HepG2 (cell line): Measurements from ENCODE around the gene UBE2H. TPM values are rescaled to one million over a fixed set of nuclear protein-coding genes. Genes with fewer than 3 reads are reported as not detected.

Source experiments
- ATAC-seq: fragments of 200-7000 bp; cut with Tn5 transposase; 3 replicates; pipeline ENCODE4 v1.9.1; 2020; ENCODE audit warnings: mild to moderate bottlenecking, moderate library complexity
- BruUV-seq: library from RNA; stranded (reverse); fragments of 400-500 nt; replicated peaks from 2 replicates; lab custom pipeline; 2021; lab: Mats Ljungman, UMichigan
- CTCF ChIA-PET: fragments of 300-600 bp; formaldehyde crosslinking; extraction: SDS; loops from one replicate; lab custom pipeline; 2021; ENCODE audit warnings: low total read pairs, inconsistent platforms, low intra/inter-chr PET ratio; lab: Yijun Ruan, JAX
- POLR2A ChIA-PET: fragments of 350-600 bp; sonication (Branson Sonifier 250); formaldehyde crosslinking; loops from one replicate; lab custom pipeline; 2020; ENCODE audit warnings: antibody characterized with exemption, inconsistent platforms; lab: Yijun Ruan, JAX
- DNase-seq: peaks from one replicate; pipeline ENCODE4 v3.0.0-alpha.2; 2015; ENCODE audit warnings: low spot score
- FAIRE-seq: peaks from 3 replicates; lab custom pipeline; 2011; peaks lifted over from hg19 to GRCh38; lab: Jason Lieb, UNC
- H2AFZ ChIP-seq: one replicate; pipeline ENCODE4 v1.6.1; 2011; ENCODE audit warnings: low read length, inconsistent platforms
- H3K27ac ChIP-seq: fragments of 300-600 bp; 3 replicates; pipeline ENCODE4 v1.8.0; 2011; ENCODE audit warnings: mixed run types, mild to moderate bottlenecking, mixed read lengths, low read length, inconsistent platforms; ENCODE audit not compliant: insufficient read depth; ENCODE audit errors: extremely low read length
- H3K27me3 ChIP-seq, 2 experiments: fragments of 200-600 bp in 1 of 2; 2 replicates in 1 of 2; 3 replicates in 1 of 2; pipeline versions ENCODE4 v1.6.0 to v1.8.0; 2011; ENCODE audit warnings: low read length in 2 of 2, mild to moderate bottlenecking in 2 of 2, moderate library complexity in 2 of 2, inconsistent platforms in 1 of 2; ENCODE audit not compliant: insufficient read depth in 2 of 2, control insufficient read depth in 1 of 2
- H3K36me3 ChIP-seq, 2 experiments: fragments of 200-600 bp in 1 of 2; replicated peaks in 1 of 2; 2 replicates in 1 of 2; 3 replicates in 1 of 2; pipeline versions ENCODE4 v1.5.1 to v1.8.0; 2011; ENCODE audit warnings: low read length in 2 of 2, inconsistent platforms in 1 of 2; ENCODE audit not compliant: insufficient read depth in 2 of 2, control insufficient read depth in 1 of 2
- H3K4me1 ChIP-seq: 2 replicates; pipeline ENCODE4 v1.5.1; 2012; ENCODE audit warnings: low read length, inconsistent platforms; ENCODE audit not compliant: insufficient read depth
- H3K4me2 ChIP-seq: 2 replicates; pipeline ENCODE4 v1.6.0; 2011; ENCODE audit warnings: low read depth, low read length, inconsistent platforms
- H3K4me3 ChIP-seq, 3 experiments: fragments of 200-600 bp in 1 of 3; sonication (generic), shearing (Covaris generic) in 1 of 3; replicated peaks in 1 of 3; 2 replicates each; pipeline ENCODE4 v1.5.1; 2011 to 2016; ENCODE audit warnings: low read length in 3 of 3, inconsistent platforms in 2 of 3, low read depth in 2 of 3, mild to moderate bottlenecking in 2 of 3, control low read depth in 1 of 3, mixed read lengths in 1 of 3; ENCODE audit not compliant: insufficient read depth in 1 of 3
- H3K79me2 ChIP-seq: one replicate; pipeline ENCODE4 v1.6.1; 2011; ENCODE audit warnings: low read length, inconsistent platforms; ENCODE audit not compliant: insufficient read depth
- H3K9ac ChIP-seq: 2 replicates; pipeline ENCODE4 v1.6.0; 2011; ENCODE audit warnings: mild to moderate bottlenecking, low read depth, low read length, inconsistent platforms; ENCODE audit not compliant: insufficient read depth
- H3K9me3 ChIP-seq: 2 replicates; pipeline ENCODE4 v1.5.1; 2012; ENCODE audit warnings: mild to moderate bottlenecking, low read length
- H4K20me1 ChIP-seq: 2 replicates; pipeline ENCODE4 v1.6.0; 2011; ENCODE audit warnings: inconsistent platforms, mild to moderate bottlenecking, low read length, moderate library complexity; ENCODE audit not compliant: insufficient read depth
- ARNT ChIP-seq: fragments of 450-650 bp; IDR thresholded peaks from 2 replicates; pipeline ENCODE4 v1.6.1; 2017
- BRCA1 ChIP-seq: sonication (generic); formaldehyde crosslinking; IDR thresholded peaks from 2 replicates; pipeline ENCODE4 v1.4.0; 2020; ENCODE audit warnings: missing genetic modification reagents
- EZH2 ChIP-seq: conservative IDR thresholded peaks from 2 replicates; pipeline ENCODE4 v1.6.1; 2012; ENCODE audit warnings: mild to moderate bottlenecking, low read depth, low read length, moderate library complexity
- HDAC2 ChIP-seq: sonication (generic); formaldehyde crosslinking; IDR thresholded peaks from 2 replicates; pipeline ENCODE4 v1.4.0; 2020; ENCODE audit warnings: missing genetic modification reagents
- NFE2L2 ChIP-seq: fragments of 150-350 bp; IDR thresholded peaks from 2 replicates; pipeline ENCODE4 v1.6.1; 2014; ENCODE audit warnings: low read length
- POGZ ChIP-seq: sonication (generic); formaldehyde crosslinking; IDR thresholded peaks from 2 replicates; pipeline ENCODE4 v1.4.0; 2020; ENCODE audit warnings: mild to moderate bottlenecking, missing genetic modification reagents
- SIN3A ChIP-seq: IDR thresholded peaks from 2 replicates; pipeline ENCODE4 v1.6.1; 2011; ENCODE audit warnings: low read depth, mild to moderate bottlenecking, control low read depth, low read length, borderline replicate concordance
- TOE1 ChIP-seq: sonication (generic); formaldehyde crosslinking; IDR thresholded peaks from 2 replicates; pipeline ENCODE4 v1.4.0; 2020; ENCODE audit warnings: mild to moderate bottlenecking, missing genetic modification reagents
- U2AF1 ChIP-seq: fragments of 200-400 bp; formaldehyde crosslinking; optimal IDR thresholded peaks from 2 replicates; pipeline ENCODE3; 2017; ENCODE audit warnings: mild to moderate bottlenecking, low read depth, low read length
- ZNF263 ChIP-seq: sonication (generic); formaldehyde crosslinking; IDR thresholded peaks from 2 replicates; pipeline ENCODE4 v1.4.0; 2020; ENCODE audit warnings: missing genetic modification reagents
- ZNF558 ChIP-seq: sonication (generic); formaldehyde crosslinking; IDR thresholded peaks from 2 replicates; pipeline ENCODE4 v1.9.0; 2022; ENCODE audit warnings: mild to moderate bottlenecking, missing genetic modification reagents, borderline replicate concordance
- ZNF563 ChIP-seq: sonication (generic); formaldehyde crosslinking; IDR thresholded peaks from 2 replicates; pipeline ENCODE4 v1.8.0; 2022; ENCODE audit warnings: mild to moderate bottlenecking, moderate library complexity, missing genetic modification reagents
- ZNF589 ChIP-seq: sonication (generic); formaldehyde crosslinking; conservative IDR thresholded peaks from 2 replicates; pipeline ENCODE4 v1.8.0; 2022; ENCODE audit warnings: mild to moderate bottlenecking, moderate library complexity, missing genetic modification reagents
- ZNF75D ChIP-seq: sonication (generic); formaldehyde crosslinking; IDR thresholded peaks from 2 replicates; pipeline ENCODE4 v1.8.1; 2023; ENCODE audit warnings: missing genetic modification reagents, mild to moderate bottlenecking, borderline replicate concordance
- ZNF792 ChIP-seq: IDR thresholded peaks from 2 replicates; pipeline ENCODE4 v1.6.1; 2016
- ZNF883 ChIP-seq: sonication (generic); formaldehyde crosslinking; IDR thresholded peaks from 2 replicates; pipeline ENCODE4 v1.5.1; 2020; ENCODE audit warnings: mild to moderate bottlenecking, missing genetic modification reagents; ENCODE audit errors: not compliant biosample characterization
- ZSCAN31 ChIP-seq: sonication (generic); formaldehyde crosslinking; IDR thresholded peaks from 2 replicates; pipeline ENCODE4 v1.5.0; 2020; ENCODE audit warnings: low read depth, mild to moderate bottlenecking, missing genetic modification reagents
- in situ Hi-C: cut with HindIII; loops from 2 replicates; pipeline ENCODE4 v1.10.0; 2017; ENCODE audit warnings: low pct_unique_long_range_greater_than_20kb; ENCODE audit not compliant: extremely low pct_ligation_motif_present
- intact Hi-C: fragments of 100-400 bp; cut with micrococcal nuclease; formaldehyde crosslinking; loops from one replicate; pipeline ENCODE4 v1.10.0; 2022; ENCODE audit not compliant: unreplicated experiment
- polyA plus RNA-seq, 8 experiments: library from polyadenylated mRNA; depleted of rRNA in 3 of 8; stranded (reverse) in 7 of 8; unstranded in 1 of 8; fragments of >200 nt; fragmentation: Illumina TruSeq in 4 of 8; extraction: Trizol in 4 of 8; gene quantifications; 2 replicates each; pipeline versions ENCODE4 v1.2.1 to v1.2.3, GENCODE V29; 2011 to 2016; ENCODE audit warnings: low read depth in 4 of 8, missing spikeins in 1 of 8, mixed read lengths in 1 of 8; ENCODE audit not compliant: insufficient read depth in 1 of 8
- total RNA-seq, 5 experiments: library from RNA; depleted of rRNA; stranded (reverse); fragments of >200 nt; fragmentation: Illumina TruSeq; extraction: Trizol; gene quantifications; 2 replicates each; pipeline ENCODE4 v1.2.3, GENCODE V29; 2016; ENCODE audit warnings: low read depth in 1 of 5
- TF ChIP-seq, protein P1 (sequence below): sonication (generic); formaldehyde crosslinking; IDR thresholded peaks from 2 replicates; pipeline ENCODE4 v1.8.0; 2022; ENCODE audit warnings: missing genetic modification reagents, mild to moderate bottlenecking, moderate library complexity, borderline replicate concordance

The UBE2H gene
- total and polyA plus RNA-seq, 2 of the 13 experiments (the other 11 are each of a cell fraction or from before 2014, with no cell fraction given) = 15.5 to 40.1 TPM

- no peak for TF ChIP-seq ZNF563 (CRISPR knock-in tag)
- TF ChIP-seq U2AF1 = no peak
- no peak for TF ChIP-seq ZSCAN31 (CRISPR knock-in tag)
Observed at GRCh38 chr7:129898502-129899160, 54.1 kb downstream of the UBE2H start (continued).

GRCh38 chr7:129898007-129898406, 54.8 kb downstream of the UBE2H start:
- DNase-seq = no peak
- H3K4me2 ChIP-seq = no peak overlapping the region
- no peak for TF ChIP-seq TOE1 (CRISPR knock-in tag)
- TF ChIP-seq EZH2 = no peak
- no peak for TF ChIP-seq ARNT
- TF ChIP-seq HDAC2 (CRISPR knock-in tag) = no peak
- TF ChIP-seq ZNF589 = no peak
- TF ChIP-seq, protein P1, sequence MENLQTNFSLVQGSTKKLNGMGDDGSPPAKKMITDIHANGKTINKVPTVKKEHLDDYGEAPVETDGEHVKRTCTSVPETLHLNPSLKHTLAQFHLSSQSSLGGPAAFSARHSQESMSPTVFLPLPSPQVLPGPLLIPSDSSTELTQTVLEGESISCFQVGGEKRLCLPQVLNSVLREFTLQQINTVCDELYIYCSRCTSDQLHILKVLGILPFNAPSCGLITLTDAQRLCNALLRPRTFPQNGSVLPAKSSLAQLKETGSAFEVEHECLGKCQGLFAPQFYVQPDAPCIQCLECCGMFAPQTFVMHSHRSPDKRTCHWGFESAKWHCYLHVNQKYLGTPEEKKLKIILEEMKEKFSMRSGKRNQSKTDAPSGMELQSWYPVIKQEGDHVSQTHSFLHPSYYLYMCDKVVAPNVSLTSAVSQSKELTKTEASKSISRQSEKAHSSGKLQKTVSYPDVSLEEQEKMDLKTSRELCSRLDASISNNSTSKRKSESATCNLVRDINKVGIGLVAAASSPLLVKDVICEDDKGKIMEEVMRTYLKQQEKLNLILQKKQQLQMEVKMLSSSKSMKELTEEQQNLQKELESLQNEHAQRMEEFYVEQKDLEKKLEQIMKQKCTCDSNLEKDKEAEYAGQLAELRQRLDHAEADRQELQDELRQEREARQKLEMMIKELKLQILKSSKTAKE (CRISPR knock-in tag) = no peak
- TF ChIP-seq BRCA1 (CRISPR knock-in tag) = no peak
- TF ChIP-seq SIN3A = no peak
- no peak for TF ChIP-seq POGZ (CRISPR knock-in tag)
- no peak for TF ChIP-seq ZNF75D
- no peak for TF ChIP-seq NFE2L2
- no peak for TF ChIP-seq ZNF263 (CRISPR knock-in tag)
- TF ChIP-seq ZNF883 = no peak
- TF ChIP-seq ZNF558 (CRISPR knock-in tag) = no peak
- TF ChIP-seq ZNF792 (CRISPR knock-in tag) = no peak
- TF ChIP-seq, all 625 proteins: peak for 0
- intact Hi-C loops = no loop called here
- Histone ChIP-seq H4K20me1 (peaks cover 31% of the 10 kb centered on the region), H3K36me3 (peaks cover 4 to 17% of the 10 kb centered on the region in 2 experiments), H3K27ac (no peak overlapping the region), H3K9me3 (no peaks in the 10 kb centered on the region), H3K9ac (no peak overlapping the region), H3K27me3 (no peaks in the 10 kb centered on the region), H3K4me3 (no peak overlapping the region), H3K79me2 (peaks cover 5% of the 10 kb centered on the region), H2AFZ (no peak overlapping the region), H3K4me1 (peaks cover 6% of the 10 kb centered on the region)
- POLR2A ChIA-PET = no interaction called here
- ATAC-seq (no peak), FAIRE-seq (no peak)
- in situ Hi-C loops = no loop called here
- CTCF ChIA-PET = no interaction called here
- BruUV-seq = no TSS peak
